GOT3 (cell line): Measurements from ENCODE around the gene AIP.
"Not testable (repeated sequence)": the region's sequence is repeated elsewhere in the genome, so short reads cannot be mapped to it uniquely, and the experiment has no call there.

Experiments used
- DNase-seq: peaks from one replicate; lab custom pipeline; 2025; ENCODE audit warnings: mixed read lengths; lab: John Stamatoyannopoulos, UW

Gene AIP

DNA sequence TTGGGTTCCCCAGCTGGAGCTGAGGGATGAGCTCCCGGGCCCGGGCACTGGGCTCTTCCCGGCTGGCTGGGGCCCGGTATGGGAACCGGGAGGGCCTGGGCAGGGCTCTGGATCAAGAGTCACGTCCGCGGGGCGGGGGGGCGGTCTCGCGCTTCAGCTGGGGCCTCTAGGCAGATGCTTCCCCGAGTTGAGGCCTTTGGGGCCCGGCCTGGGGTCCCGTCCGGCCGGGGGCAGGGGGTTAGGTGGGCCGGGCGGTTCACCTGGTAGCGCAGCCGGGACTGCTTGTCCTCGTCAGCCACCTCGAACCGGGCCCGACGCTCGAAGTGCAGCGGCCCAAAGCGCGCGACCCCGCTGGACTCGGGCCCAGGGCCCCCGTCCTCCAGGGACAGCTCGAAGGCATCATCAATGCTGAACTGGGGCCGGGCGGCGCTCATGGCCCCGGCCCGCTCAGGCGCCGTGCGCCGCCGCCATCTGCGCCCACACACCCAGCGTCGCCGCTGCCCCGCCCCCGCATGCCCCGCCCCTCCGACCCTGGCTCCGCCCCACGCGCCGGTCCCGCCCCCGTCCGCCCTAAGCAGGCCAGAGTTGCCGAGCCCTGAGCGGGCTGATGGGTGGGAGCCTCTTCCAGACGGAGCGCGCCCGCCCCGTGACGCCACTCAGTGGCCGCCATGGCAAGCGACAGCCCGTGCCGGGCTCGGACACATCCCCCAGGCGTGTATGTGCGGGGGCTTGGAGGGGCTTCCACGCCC lies 13.9 kb upstream of the AIP start, which contains the start of gene TMEM134:
TMEM134 (minus strand) TSS at position 493 of the 749 bp plus-strand sequence; CDS start at position 434, 59 bp downstream.
- peak; percentile 78 for DNase-seq

DNA sequence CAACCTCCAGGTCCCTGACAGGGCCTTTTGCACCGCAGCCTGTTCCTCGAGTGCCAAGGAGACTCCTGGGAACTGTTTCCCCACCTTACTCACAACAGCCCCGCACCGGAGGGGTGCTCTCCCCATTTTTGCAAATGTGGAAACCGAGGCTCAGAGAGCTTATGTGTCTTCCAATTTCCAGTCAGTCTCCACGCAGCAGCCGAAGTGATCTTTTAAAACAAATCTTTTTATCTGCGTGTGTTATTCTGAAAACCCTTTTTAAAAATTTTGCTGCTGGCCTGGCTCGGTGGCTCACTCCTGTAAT lies 13.4 kb upstream of the AIP start:
- no peak for DNase-seq

DNA sequence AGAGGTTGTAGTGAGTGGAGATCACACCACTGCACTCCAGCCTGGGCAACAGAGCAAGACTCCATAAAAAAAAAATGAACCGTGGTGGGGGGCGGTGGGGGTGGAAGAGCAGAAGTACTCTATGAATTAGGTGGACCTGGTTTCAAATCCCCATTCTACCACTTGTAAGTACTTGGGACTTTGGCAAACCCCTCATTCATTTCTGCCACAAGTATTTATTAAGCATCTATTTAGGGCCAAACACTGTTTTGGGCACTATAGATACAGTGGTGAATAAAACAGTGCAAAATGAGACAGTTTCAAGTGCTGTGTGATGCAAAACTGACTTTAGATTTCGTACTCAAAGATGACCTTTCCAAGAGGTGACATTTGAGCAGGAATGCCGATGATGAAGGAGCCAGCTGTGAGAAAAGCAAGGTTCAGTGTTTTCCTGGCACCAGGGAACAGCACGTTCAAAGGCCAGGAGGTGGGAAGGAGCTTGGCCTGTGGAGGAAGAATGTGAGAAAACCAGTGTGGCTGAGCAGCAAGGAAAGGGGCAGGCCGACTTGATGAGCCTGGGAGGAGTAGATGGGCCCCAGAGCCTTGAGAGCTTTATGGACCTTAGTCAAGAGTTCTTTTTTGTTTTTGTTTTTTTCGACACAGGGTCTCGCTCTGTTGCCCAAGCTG lies 12.4 kb upstream of the AIP start:
- DNase-seq, result no peak

DNA sequence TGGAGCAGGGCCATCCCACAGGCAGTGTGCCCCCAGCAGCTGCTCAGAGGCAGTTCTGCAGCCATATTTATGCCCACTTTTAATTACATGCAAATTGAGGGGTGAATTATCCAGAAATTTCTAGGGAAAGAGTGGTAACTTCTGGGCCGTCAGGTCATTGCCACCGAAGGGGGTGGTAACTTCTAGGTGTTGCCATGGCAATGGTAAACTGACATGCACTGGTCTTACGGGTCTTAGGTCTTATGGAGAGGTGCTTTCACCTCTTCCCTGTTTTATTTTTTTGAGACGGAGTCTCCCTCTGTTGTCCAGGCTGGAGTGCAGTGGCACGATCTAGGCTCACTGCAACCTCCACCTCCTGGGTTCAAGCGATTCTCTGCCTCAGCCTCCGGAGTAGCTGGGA lies 9.9 kb upstream of the AIP start:
- DNase-seq, result no peak

DNA sequence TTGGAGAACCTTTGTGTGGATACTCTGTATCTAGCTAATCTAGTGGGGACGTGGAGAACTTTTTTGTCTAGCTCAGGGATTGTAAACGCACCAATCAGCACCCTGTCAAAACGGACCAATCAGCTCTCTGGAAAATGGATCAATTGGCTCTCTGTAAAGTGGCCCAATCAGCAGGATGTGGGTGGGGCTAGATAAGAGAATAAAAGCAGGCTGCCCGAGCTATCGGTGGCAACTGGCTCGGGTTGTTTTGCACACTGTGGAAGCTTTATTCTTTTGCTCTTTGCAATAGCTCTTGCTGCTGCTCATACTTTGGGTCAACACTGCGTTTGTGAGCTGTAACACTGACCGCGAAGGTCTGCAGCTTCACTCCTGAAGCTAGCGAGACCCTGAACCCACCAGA lies 6.1 kb upstream of the AIP start:
- not testable (repeated sequence) for DNase-seq

DNA sequence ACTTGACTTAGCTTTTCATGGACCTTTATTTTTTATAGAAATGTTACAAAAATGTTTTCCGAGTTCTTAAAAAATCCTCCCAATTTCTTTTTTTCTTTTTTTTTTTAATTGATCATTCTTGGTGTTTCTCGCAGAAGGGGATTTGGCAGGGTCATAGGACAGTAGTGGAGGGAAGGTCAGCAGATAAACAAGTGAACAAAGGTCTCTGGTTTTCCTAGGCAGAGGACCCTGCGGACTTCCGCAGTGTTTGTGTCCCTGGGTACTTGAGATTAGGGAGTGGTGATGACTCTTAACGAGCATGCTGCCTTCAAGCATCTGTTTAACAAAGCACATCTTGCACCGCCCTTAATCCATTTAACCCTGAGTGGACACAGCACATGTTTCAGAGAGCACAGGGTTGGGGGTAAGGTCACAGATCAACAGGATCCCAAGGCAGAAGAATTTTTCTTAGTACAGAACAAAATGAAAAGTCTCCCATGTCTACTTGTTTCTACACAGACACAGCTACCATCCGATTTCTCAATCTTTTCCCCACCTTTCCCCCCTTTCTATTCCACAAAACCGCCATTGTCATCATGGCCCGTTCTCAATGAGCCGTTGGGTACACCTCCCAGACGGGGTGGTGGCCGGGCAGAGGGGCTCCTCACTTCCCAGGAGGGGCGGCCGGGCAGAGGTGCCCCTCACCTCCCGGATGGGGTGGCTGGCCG lies 5.3 kb upstream of the AIP start:
- not testable (repeated sequence) for DNase-seq

DNA sequence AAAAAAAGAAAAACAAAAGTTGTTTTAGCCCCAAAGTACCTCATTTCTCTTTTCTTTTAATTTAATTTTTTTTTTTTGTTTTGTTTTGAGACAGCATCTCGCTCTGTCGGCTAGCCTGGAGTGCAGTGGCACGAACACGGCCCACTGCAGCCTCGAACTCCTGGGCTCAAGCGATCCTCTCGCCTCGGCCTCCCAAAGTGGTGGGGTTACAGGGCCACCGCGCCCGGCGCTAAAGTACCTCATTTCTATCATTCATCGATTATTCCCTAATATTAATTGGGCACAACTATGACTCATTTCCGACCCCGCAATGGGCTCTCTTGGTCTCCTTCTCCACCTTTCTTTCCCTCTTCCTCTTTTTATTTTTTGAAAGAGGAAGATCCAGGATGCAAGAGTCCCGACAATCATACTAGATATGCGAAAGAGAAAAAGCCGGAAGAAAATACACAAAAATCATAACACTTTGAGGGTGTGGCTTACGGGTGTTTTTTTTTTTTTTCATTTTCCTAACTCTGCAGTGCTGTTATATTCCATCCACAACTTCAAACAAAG lies 475 bp upstream of the AIP start:
- no peak for DNase-seq

DNA sequence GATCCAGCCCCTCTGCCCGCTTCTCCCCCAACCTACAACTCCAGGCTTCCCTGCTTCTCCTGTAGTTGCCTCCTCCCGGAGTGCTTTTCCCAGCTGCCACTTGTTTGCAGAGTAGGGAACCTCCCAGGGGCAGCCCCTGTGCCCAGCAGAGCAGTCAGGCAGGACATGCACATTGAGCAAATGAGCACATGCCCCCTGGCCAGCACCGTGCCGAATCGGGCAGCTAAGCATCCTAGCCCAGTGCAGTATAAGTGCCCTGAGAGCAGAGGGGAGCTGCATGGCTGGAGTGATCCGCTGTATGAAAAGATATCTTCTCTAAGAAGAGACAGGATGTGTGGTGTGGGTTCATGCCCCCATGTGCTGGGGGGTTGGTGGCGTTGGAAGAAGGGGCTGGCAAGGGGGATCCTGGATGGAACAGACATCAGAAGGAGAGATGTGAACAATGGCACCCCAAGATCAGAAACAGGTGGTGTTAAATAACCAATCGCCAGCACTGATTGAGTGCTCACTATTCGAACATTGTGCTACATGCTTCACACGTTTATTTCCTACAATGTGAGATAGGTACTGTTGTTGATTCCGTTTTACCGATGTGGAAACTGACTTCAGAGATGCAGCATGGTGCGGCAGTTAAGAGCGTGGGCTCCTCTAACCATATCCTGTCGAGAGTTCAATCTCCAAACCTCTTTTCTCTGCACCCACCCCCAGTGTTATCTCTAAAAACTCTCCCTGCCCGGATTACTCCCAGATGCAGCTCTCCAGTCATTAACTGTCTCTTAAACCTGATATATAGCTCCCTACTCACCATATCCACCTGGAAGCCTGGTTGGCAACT lies 1.2 kb downstream of the AIP start:
- no peak for DNase-seq

DNA sequence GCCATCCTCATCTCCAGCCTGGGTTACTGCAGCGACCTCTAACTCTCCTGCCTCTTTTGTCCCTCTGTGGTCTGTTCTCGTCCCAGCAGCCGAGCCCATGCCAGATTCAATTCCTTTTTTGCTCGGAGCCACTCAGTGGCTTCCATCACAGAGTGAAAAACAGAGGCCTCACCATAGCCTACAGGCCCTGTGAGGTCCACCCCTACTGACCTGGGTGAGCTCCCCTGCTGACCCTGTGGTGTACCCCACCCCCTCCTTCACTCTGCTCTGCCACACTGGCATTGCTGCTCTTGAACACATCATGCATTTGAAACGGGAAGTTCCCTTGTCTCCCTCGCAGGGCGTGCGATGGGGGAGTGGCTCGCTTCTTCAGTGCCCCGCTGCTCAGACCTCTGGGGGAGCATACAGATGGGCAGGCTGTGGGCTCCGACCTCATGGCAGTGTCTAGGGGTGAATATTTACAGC lies 2.1 kb downstream of the AIP start:
- no peak for DNase-seq

DNA sequence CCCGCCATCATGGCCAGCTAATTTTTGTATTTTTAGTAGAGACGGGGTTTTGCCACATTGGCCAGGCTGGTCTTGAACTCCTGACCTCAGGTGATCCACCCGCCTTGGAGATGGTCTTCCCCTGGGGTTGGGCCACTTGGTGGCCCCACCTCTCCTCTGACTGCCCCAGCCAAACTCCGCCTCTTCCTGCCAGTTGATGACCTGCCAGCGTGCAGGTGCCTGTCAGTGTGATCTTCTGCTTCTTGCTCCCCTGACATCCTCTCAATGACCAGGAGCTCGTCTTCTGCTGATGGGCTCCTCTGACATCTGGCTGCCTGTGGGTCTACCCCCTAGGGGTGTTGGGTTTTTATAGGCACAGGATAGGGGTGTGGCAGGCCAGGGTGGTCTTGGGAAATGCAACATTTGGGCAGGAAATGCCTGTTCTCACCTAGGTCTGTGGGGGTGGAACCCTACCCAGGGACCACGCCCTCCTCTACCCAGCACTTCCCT lies 3.1 kb downstream of the AIP start:
- not testable (repeated sequence) for DNase-seq

DNA sequence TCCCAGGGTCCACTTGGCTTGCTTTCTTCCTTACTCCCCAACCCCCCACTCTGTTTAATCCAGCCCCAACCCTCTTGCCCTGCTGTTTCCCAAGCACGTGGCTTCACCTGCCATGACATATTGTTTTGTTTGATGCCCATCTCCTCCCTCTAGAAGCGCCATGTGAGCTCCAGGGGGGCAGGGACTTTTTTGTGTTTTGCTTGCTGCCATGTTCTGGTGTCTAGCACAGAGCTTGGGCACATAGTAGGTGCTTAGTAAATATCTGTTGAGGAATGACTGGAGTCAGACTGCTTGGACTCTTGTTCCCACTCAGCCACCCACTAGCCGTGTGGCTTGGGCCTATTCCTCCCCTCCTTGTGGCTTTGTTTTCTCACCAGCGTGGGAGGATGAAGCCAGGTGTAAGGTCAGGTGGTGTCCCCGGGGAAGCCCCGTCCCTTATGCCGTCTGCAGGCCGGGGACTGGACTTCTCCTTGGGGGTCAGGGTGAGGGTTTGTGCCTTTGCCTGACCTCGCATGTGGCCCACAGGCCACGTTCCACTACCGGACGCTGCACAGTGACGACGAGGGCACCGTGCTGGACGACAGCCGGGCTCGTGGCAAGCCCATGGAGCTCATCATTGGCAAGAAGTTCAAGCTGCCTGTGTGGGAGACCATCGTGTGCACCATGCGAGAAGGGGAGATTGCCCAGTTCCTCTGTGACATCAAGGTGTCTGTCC lies 3.8 kb downstream of the AIP start:
- no peak for DNase-seq

DNA sequence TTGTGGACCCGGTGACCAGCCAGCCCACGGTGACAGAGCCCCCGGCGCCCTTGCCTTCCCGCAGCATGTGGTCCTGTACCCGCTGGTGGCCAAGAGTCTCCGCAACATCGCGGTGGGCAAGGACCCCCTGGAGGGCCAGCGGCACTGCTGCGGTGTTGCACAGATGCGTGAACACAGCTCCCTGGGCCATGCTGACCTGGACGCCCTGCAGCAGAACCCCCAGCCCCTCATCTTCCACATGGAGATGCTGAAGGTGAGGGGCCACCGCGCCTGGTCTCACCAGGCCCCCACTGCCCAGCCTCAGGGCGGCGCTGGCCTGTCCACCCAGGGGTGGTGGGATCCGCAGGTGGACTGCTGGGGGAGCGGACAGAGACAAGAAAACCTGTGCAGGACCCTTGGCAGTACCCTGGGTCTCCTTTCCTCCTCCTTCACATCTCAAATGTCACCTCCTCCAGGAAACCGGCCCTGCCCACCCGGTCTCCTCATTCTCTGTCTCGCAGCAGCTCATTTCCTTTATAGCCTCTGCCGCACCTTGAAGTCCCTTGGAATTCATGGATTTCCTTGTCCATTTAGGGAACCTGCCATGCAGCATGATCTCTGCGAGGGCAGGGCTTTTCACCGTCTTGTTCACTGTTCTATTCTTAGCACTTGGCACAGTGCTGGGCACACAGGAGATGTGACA lies 6.5 kb downstream of the AIP start:
- DNase-seq, result no peak

DNA sequence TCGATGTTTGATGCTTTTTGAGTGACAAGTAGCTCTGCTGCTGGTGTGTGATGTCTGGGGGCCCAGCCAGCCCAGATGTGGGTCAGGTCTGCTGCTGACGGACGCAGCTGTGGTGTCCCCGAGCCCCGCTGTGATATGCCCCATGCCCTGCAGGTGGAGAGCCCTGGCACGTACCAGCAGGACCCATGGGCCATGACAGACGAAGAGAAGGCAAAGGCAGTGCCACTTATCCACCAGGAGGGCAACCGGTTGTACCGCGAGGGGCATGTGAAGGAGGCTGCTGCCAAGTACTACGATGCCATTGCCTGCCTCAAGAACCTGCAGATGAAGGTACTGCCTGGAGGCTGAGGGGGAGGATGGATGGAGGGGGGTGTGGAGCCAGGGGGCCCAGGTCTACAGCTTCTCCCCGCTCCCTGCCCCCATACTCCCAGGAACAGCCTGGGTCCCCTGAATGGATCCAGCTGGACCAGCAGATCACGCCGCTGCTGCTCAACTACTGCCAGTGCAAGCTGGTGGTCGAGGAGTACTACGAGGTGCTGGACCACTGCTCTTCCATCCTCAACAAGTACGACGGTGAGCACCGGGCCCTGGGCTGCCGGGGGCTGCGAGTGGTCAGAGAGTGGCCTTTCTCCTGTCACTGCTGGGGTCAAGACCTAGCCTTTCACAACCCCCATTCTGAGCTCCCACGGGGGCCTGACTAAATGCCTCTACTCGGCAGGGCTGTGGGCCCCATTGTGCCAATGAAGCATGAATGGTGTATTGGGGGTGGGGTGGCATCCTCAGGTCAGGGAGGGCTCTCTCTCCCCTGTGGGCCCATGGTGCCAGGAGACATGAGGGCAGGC lies 7.3 kb downstream of the AIP start:
- no peak for DNase-seq

DNA sequence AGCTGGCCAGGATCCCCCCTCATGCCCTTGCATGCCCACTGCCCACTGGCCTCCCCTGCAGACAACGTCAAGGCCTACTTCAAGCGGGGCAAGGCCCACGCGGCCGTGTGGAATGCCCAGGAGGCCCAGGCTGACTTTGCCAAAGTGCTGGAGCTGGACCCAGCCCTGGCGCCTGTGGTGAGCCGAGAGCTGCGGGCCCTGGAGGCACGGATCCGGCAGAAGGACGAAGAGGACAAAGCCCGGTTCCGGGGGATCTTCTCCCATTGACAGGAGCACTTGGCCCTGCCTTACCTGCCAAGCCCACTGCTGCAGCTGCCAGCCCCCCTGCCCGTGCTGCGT lies 7.9 kb downstream of the AIP start:
- DNase-seq, result no peak

DNA sequence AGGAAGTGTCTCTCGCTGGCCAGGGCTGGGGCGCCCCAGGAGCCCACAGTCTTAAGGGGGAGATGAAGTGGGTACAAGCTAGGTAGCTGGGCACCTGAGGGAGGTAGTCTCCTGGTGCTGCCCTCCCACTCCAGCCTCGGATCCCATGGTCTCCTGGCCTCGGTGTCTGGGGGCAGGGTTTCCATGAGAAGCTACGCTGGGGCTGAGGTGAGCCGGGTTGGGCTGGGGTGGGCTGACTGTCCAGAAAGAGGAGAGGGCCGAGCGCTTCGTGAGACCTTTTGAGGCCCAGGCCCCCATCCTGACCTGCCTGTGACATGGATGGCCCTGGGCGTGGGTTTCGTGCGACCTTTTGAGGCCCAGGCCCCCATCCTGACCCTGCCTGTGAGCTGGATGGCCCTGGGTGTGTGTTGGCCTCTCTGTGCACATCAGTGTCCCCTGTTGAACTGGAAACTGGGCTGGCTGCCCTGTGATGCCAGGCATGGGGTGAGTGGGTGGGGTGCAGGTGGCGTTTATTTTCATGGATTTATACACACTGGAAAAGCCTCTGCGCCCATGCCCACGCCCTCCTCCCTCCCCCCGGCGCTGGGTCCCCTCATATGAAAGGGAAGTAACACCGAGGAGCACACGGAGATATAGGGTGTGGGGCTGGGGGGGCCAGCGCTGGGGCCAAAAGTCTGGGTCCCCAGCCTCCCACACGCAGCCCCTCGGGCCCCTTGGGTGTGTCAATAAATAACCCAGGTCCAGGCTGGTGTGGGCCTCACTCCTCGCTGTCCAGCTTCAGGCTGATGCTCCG lies 8.6 kb downstream of the AIP start:
- DNase-seq, result no peak

DNA sequence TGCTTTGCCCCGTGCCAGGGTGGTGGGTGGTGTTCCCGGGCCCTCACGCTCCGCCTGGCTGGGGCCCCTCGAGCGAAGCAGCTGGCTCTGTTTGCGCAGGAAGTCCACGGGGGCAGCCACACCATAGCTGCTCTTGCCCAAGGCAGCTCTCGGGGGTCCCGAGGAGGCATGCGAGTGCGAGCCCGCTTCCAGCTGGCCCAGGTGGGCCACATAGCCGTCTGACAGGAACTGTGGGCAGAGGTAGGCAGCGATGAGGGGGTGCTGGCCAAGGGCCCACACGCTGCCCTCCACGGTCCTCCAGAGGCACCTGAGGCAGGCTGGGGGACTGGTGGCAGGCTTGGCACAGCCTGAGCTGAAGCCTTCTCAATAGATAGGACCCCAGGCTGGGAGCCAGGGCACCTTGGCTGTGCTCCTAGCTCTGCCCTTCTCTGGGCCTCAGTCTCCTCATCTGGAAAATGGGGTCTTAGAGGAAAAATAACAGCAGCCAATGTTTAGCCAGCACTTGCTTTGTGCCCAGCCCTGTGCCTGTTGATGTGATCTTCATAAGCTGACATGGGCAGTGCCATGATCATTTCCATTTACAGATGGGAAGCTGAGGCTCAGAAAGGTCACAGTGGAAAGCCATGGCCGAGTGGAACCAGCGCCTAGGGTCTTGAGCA lies 9.4 kb downstream of the AIP start:
- no peak for DNase-seq

DNA sequence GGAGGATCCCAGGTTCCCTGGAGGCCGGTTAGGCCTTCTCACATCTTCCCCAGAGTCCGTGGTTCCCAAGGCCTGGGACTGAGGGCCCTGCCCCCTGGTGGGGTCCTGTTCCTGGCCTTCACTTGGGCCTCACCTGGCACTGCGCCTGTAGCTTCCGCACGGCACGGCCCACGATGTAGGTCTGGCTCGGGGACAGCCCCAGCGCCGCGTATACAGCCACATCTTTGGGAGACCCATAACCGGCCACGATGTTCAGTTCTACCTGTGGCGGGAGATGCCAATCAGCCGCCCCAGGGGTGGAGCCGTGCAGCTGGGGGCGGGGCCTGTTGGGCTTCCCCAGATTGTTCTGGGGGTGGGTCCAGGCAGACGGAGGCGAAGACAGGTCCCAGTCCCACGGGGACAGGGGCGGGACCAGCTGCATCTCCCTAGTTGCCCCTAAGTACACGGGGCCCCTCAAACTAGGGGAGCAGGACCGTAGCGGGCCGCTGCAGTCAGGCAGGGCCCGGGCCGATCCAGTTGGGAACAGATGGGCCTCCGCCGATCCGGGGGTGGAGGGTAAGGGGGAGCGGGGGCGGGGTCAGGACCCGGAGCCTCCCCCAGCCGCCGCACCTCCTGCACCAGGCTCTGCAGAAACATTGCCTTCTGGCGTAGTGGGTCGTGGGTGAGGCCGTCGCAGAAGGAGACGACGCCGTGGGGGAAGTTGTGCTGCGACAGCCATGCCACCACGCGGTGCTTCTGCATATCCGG lies 10.1 kb downstream of the AIP start:
- no peak for DNase-seq
